MM.1S (cell line): ENCODE results near the gene ST6GAL1.

Experiments used
- EZH2 ChIP-seq: fragments of 300-600 bp; sonication (generic); optimal IDR thresholded peaks from 2 replicates; pipeline ENCODE3; 2017; ENCODE audit warnings: low read depth, mild to moderate bottlenecking, antibody characterized with exemption, low read length, mixed read lengths
- EZH2phosphoT487 ChIP-seq: fragments of 300-600 bp; sonication (generic); IDR thresholded peaks from 2 replicates; pipeline ENCODE4 v1.6.1; 2018; ENCODE audit warnings: antibody characterized with exemption, low read length
- TF ChIP-seq, protein P1 (sequence below): fragments of 300-600 bp; sonication (generic); IDR thresholded peaks from 2 replicates; pipeline ENCODE4 v1.5.1; 2016; ENCODE audit warnings: antibody characterized with exemption, low read length, mixed read lengths

DNA sequence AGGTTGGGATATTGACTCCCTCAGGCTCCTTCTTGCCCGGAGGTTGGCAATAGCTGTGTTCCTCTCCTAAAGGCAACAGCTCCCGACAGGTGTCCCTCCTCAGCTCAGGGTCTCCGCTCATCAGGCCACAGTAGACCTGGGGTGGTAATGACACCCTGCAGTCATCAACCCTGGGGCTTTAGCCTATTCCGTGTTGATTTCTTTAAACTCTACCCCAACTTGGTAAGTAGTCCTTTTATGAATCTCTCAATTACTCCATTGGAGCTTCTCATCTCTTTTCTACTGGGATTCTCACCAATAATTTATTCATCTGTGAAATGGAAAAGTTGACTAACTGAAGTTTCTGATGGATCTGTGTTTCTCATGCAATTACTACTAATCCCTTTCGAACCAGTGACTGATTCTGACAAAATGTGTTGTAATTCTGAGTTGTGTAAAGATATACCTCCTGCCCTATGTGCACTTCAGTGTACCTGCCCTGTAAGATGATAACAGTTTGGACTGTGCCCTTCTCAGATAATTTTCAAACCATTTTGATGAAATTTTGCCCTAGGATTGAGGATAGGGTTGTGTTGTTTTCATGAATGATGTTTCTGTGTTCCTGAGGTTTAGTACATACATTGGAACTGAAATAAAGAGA lies 119.3 kb downstream of the ST6GAL1 start:
- TF ChIP-seq, protein P1, sequence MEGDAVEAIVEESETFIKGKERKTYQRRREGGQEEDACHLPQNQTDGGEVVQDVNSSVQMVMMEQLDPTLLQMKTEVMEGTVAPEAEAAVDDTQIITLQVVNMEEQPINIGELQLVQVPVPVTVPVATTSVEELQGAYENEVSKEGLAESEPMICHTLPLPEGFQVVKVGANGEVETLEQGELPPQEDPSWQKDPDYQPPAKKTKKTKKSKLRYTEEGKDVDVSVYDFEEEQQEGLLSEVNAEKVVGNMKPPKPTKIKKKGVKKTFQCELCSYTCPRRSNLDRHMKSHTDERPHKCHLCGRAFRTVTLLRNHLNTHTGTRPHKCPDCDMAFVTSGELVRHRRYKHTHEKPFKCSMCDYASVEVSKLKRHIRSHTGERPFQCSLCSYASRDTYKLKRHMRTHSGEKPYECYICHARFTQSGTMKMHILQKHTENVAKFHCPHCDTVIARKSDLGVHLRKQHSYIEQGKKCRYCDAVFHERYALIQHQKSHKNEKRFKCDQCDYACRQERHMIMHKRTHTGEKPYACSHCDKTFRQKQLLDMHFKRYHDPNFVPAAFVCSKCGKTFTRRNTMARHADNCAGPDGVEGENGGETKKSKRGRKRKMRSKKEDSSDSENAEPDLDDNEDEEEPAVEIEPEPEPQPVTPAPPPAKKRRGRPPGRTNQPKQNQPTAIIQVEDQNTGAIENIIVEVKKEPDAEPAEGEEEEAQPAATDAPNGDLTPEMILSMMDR, result no peak
- no peak for TF ChIP-seq EZH2
- no peak for TF ChIP-seq EZH2phosphoT487
